Liver (tissue), 3 donors: ENCODE data around the gene RPTOR.

Source experiments
- EGR1 ChIP-seq, 2 donors: IDR thresholded peaks; 2 replicates each; pipeline ENCODE4 v1.6.1; 2016 to 2018; ENCODE audit warnings: antibody characterized with exemption in 2 of 2, low read depth in 2 of 2
- FOXA1 ChIP-seq: IDR thresholded peaks from 2 replicates; pipeline ENCODE4 v1.6.1; 2016; ENCODE audit warnings: antibody characterized with exemption
- GABPA ChIP-seq, 2 donors: IDR thresholded peaks in 1 of 2; conservative IDR thresholded peaks in 1 of 2; 2 replicates each; pipeline ENCODE4 v1.6.1; 2016; ENCODE audit warnings: antibody characterized with exemption in 2 of 2, mild to moderate bottlenecking in 1 of 2, moderate library complexity in 1 of 2
- HNF4G ChIP-seq: IDR thresholded peaks from 2 replicates; pipeline ENCODE4 v1.6.1; 2016; ENCODE audit warnings: antibody characterized with exemption
- JUND ChIP-seq, 2 donors: IDR thresholded peaks; 2 replicates each; pipeline ENCODE4 v1.6.1; 2016; ENCODE audit warnings: antibody characterized with exemption in 2 of 2
- RAD21 ChIP-seq, 2 donors: IDR thresholded peaks; 2 replicates each; pipeline ENCODE4 v1.6.1; 2016; ENCODE audit warnings: antibody characterized with exemption in 2 of 2, mild to moderate bottlenecking in 2 of 2
- RXRA ChIP-seq, 2 donors: IDR thresholded peaks; 2 replicates each; pipeline ENCODE4 v1.6.1; 2017 to 2018; ENCODE audit warnings: antibody characterized with exemption in 2 of 2, mild to moderate bottlenecking in 1 of 2
- SP1 ChIP-seq: IDR thresholded peaks from 2 replicates; pipeline ENCODE4 v1.6.1; 2018; ENCODE audit warnings: antibody characterized with exemption, mild to moderate bottlenecking
- TAF1 ChIP-seq: conservative IDR thresholded peaks from 2 replicates; pipeline ENCODE4 v1.6.1; 2016; ENCODE audit warnings: antibody characterized with exemption, mild to moderate bottlenecking
- TF ChIP-seq, protein P1 (sequence below): fragments of 150-350 bp; IDR thresholded peaks from 2 replicates; pipeline ENCODE4 v1.5.1; 2017; ENCODE audit warnings: improper control_type of control experiment, low read depth, low read length; ENCODE audit not compliant: missing input control
- TF ChIP-seq, protein P2 (sequence below): IDR thresholded peaks from 2 replicates; pipeline ENCODE4 v1.6.1; 2016; ENCODE audit warnings: antibody characterized with exemption, mild to moderate bottlenecking
- TF ChIP-seq, protein P3 (sequence below): IDR thresholded peaks from 2 replicates; pipeline ENCODE4 v1.6.1; 2016; ENCODE audit warnings: antibody characterized with exemption
- donor health status: healthy.
- donor health status: healthy.

DNA sequence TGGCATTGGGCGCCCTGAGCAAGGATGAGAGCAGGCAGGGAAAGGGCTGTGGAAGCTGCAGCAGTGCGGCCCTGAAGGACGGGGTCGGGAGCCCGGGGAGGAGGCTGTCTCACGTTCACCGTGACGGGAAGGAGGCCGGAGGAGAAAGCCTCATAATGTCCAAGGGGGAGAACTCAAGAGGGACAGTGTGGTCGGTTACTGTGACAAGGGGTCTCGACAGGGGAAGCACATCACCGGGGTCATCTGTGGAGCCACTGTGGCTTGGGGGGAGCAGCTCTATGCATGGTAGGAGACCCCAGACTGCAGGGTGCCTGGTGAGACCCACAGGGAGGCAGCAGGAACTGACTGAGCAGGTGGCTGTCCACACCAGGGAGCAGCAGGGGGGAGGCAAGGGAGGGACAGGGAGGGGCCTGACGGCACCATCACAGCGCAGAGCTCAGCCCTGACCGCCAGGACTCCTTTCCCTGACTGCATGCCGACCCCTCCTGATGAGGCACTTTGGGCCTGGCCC lies 292.4 kb downstream of the RPTOR start:
- TF ChIP-seq, protein P1, sequence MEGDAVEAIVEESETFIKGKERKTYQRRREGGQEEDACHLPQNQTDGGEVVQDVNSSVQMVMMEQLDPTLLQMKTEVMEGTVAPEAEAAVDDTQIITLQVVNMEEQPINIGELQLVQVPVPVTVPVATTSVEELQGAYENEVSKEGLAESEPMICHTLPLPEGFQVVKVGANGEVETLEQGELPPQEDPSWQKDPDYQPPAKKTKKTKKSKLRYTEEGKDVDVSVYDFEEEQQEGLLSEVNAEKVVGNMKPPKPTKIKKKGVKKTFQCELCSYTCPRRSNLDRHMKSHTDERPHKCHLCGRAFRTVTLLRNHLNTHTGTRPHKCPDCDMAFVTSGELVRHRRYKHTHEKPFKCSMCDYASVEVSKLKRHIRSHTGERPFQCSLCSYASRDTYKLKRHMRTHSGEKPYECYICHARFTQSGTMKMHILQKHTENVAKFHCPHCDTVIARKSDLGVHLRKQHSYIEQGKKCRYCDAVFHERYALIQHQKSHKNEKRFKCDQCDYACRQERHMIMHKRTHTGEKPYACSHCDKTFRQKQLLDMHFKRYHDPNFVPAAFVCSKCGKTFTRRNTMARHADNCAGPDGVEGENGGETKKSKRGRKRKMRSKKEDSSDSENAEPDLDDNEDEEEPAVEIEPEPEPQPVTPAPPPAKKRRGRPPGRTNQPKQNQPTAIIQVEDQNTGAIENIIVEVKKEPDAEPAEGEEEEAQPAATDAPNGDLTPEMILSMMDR = no peak
- TF ChIP-seq, protein P2, sequence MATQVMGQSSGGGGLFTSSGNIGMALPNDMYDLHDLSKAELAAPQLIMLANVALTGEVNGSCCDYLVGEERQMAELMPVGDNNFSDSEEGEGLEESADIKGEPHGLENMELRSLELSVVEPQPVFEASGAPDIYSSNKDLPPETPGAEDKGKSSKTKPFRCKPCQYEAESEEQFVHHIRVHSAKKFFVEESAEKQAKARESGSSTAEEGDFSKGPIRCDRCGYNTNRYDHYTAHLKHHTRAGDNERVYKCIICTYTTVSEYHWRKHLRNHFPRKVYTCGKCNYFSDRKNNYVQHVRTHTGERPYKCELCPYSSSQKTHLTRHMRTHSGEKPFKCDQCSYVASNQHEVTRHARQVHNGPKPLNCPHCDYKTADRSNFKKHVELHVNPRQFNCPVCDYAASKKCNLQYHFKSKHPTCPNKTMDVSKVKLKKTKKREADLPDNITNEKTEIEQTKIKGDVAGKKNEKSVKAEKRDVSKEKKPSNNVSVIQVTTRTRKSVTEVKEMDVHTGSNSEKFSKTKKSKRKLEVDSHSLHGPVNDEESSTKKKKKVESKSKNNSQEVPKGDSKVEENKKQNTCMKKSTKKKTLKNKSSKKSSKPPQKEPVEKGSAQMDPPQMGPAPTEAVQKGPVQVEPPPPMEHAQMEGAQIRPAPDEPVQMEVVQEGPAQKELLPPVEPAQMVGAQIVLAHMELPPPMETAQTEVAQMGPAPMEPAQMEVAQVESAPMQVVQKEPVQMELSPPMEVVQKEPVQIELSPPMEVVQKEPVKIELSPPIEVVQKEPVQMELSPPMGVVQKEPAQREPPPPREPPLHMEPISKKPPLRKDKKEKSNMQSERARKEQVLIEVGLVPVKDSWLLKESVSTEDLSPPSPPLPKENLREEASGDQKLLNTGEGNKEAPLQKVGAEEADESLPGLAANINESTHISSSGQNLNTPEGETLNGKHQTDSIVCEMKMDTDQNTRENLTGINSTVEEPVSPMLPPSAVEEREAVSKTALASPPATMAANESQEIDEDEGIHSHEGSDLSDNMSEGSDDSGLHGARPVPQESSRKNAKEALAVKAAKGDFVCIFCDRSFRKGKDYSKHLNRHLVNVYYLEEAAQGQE = no peak
- TF ChIP-seq JUND (IDR thresholded peaks at IDR 0.05) (no peak), RXRA (IDR thresholded peaks at IDR 0.05) (no peak), SP1 (no peak), GABPA (IDR thresholded peaks at IDR 0.05 in 1 of 2, conservative IDR thresholded peaks at IDR 0.05 in 1 of 2) (no peak), HNF4G (no peak), TAF1 (no peak), RAD21 (IDR thresholded peaks at IDR 0.05) (no peak), FOXA1 (no peak), EGR1 (IDR thresholded peaks at IDR 0.05; ENCODE audit: low read depth in 2 of 2) (no peak)
- TF ChIP-seq, protein P3, sequence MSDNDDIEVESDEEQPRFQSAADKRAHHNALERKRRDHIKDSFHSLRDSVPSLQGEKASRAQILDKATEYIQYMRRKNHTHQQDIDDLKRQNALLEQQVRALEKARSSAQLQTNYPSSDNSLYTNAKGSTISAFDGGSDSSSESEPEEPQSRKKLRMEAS = no peak
